ENCODE results near the gene CKM.
"Not testable (repeated sequence)": the region's sequence is repeated elsewhere in the genome, so short reads cannot be mapped to it uniquely, and the experiment has no call there.

The CKM gene

DNA sequence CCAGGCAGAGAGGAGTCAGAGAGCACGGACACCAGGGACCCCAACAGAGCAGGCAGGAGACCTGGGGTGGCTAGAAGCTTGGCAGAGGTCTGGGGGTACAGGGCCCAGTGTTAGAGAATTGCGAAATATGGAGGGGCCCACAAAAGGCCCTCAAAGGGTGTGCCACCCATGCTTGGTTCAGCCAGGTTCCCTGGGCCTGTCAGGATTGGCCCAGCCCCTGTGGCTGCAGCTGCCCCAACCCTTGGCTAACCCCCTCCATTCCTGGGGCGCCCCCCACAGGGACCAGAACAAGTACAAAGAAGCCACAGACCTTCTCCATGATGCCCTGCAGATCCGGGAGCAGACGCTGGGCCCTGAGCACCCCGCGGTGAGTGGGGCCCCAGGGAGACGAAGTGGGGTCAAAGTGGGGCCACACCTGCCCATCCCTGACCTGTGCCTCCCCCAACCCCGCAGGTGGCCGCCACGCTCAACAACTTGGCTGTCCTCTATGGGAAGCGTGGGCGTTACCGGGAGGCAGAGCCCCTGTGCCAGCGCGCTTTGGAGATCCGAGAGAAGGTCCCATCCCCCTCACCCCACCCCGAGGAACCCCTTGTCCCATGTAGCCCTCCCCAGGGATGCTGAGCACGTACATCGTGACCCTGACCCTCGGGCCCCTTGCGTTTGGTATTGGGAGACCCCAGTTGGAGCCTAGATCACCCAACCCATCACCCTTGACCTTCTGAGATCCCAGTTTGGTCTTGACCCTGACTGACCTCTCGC, 25.9 kb upstream of the CKM start:
- DNase-seq, result no peak

- no peak for DNase-seq
These were observed 25.1 kb upstream of the CKM start for GRCh38 chr19:45347570-45348366.

DNA sequence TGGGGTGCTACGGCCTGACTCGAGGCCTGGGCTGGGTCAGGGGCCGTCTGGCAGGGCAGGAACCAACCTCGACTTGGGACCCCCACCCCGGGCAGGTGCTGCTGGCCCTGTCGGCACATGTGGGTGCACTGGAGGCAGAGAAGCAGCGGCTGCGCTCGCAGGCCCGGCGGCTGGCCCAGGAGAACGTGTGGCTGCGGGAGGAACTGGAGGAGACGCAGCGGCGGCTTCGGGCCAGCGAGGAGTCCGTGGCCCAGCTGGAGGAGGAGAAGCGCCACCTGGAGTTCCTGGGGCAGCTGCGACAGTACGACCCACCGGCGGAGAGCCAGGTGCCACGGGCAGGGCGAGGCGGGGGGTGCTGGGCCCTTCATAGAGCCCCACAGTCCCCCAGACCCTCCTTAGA, 23.8 kb upstream of the CKM start:
- DNase-seq, result no peak

DNA sequence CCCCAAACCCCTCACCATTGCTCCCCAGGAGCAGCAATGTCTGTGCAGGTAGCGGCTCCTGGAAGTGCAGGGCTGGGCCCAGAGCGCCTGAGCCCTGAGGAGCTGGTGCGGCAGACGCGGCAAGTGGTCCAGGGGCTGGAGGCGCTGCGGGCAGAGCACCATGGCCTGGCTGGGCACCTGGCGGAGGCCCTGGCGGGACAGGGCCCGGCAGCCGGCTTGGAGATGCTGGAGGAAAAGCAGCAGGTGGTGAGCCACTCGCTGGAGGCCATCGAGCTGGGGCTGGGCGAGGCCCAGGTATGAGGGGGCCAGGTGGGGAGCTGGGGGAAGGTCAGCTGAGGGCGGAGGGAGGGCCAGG, 22.8 kb upstream of the CKM start:
- no peak for DNase-seq

DNA sequence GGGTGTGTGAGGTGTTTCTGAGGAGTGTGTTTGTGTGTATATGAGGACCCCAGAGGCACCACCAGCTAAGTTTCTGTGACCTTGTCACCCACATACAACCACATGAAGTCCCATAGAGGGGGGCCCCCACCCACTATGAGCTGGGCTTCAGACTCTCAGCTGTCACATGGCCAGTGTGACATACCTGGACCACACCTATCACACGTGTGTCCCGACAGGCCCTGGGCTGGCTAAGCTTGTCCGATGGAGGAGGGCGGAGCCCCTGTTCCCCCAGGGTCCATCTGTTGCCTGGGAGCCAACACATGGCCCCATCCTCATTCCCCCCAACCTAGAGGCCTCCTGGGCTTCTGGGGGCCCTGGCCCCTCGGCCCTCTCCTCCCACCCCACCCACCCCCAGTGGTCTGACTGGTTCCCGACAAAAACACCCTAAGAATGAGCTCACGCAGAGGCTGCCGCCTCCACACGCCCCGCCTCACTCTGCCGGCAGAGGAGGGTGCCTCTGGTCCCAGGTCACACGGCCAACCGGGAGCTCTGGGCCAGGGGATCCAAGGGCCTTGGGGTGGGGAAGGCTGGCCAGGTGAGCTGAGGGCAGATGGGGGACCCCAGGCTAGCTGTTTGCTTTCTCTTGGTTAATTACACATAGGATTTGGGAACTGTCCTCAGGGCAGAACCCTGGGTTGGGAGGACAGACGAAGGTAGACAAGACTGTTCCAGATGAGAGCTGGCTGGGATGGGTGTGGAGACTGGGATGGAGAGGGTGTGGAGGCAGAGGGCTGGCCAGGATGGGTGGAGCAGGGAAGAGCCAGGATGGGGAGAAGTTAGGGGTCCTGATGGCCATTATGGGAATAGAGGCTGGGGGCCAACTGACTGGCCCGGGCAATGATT, 22.2 kb upstream of the CKM start:
- DNase-seq, result no peak

GRCh38 chr19:45342911-45343310, 20.2 kb upstream of the CKM start:
- DNase-seq, result no peak

- DNase-seq, result no peak
These were observed 18.3 kb upstream of the CKM start for GRCh38 chr19:45340899-45341453.

GRCh38 chr19:45340232-45340898, 17.7 kb upstream of the CKM start, which contains the start of gene KLC3:
KLC3 (plus strand) TSS chr19:45340750; CDS start chr19:45345542, 4,792 bp downstream.
- peak in 2 of 5 donors; percentile 13 to 47 for DNase-seq

DNA sequence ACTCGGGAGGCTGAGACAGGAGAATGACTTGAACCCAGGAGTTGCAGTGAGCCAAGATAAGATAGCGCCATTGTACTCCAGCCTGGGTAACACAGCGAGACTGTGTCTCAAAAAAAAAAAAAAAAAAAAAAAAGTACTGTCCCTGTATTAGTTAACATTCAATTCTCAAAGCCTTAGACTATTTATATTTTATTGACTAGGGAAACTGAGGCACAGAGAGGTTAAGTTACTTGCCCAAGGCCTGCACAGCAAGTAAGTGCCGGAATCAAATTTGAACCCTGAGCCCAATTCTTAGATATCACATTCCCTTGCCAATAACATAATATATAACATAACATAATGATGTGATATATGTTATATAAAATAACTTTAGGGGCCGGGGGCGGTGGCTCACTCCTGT, 17.0 kb upstream of the CKM start:
- no peak for DNase-seq

DNA sequence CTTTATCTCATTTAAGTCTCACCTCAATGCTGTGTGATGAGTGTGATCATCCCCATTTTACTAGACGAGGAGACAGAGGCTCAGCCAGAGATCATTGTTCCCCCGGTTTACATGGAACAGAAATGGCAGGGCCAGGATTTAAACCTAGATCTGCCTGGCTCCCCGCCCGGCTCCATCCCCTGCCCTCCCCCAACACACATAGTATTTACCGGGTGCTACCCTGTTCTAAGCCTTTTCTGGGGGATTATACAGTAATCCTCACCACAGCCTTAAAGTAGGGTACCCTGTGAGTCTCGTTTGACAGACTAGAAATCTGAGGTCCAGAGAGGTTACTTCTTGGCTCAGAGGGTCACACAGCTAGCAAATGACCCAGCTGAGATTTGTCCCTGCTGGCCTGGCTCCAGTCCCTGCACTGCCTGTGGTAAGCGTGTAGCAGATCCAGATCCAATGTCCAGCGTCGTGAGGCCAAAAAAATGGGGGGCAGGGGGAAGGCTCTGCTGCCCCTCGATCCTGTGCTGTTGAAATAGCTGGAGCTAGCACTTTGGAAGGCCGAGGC, 14.1 kb upstream of the CKM start:
- no peak for DNase-seq

- DNase-seq, result not testable (repeated sequence)
These were observed 12.2 kb upstream of the CKM start for GRCh38 chr19:45334881-45335280.

DNA sequence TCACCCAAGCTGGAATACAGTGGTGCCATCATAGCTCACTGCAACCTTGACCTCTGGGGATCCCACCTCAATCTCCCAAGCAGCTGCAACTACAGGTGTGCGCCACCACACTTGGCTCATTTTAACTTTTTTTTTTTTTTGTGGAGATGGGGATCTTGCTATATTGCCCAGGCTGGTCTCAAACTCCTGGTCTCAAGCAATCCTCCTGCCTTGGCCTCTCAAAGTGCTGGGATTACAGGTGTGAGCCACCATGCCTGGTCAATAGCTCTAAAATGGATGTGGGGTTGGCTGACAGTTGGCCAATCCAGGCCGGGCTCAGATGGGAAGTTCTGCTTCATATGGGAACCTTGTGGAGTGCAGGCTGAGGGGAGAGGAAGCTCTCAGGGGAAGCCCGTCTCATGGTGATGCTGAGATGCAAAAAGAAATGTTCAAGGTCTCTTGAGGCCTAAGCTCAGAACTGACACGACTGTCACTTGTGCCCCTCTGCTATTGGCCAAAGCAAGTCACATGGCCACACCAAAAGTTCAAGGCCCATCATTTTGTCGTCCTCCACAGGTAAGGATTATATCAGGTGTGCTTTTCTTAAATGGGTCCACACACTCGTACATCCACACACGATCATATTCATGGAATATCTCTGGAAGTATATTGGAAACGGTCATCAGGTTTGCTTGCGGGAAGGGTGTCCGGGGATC, 11.1 kb upstream of the CKM start:
- no peak for DNase-seq

- no peak for DNase-seq
These were observed 8.7 kb upstream of the CKM start for GRCh38 chr19:45331411-45331810.

DNA sequence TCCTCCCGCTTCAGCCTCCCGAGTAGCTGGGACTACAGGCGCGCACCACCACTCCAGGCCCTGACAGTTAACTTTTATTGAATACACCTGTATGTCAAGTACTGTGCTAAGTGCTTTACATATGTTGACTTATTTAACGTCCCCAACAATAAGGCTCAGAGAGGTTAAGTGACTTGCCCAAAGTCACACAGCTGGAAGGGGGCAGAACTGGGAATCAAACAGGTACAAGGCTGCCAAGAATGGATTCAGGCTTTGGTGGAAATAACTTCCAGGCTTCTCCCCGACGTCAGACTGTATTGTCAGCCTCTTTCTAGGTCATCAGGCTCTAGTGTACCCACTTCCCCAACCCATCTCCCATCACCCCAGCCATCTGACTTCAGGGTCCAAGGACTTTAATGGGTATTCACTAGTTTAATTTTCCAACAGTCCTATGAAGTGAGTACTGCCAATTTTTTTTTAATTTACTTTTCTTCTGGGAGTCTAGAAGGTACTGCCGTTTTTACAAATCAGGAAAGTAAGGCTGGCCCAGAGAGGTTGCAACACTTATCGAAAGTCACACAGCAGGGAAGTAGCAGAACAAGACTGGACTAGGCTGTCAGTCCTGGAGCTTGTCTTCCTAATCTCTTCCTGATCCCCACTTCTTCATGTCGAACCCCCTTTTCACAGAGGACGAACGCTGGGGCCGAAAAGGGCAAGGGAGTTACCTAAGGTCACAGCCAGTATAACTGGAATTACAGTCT, 4.9 kb upstream of the CKM start:
- DNase-seq, result no peak

DNA sequence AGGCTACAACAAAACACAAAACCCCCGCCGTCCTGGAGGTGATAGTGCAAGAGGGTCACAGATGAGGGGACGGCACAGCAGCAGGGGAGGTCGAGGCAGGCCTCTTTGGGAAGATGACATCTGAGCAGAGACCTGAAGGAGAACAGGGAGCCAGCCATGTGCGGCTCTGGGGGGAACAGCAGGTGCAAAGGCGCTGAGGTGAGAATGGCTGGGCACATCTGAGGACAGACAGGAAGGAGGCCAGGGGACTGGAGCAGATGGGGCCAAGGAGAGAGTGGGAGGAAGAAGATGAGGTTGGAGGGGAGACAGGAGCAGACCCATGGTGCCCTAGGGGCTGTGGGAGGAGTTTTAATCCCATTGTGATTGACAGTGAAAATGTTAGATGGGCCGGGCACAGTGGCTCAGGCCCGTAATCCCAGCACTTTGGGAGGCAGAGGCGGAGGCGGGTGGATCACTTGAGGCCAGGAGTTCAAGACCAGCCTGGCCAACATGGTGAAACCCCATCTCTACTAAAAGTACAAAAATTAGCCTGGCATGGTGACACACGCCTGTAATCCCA, 1.8 kb upstream of the CKM start:
- DNase-seq, result no peak

DNA sequence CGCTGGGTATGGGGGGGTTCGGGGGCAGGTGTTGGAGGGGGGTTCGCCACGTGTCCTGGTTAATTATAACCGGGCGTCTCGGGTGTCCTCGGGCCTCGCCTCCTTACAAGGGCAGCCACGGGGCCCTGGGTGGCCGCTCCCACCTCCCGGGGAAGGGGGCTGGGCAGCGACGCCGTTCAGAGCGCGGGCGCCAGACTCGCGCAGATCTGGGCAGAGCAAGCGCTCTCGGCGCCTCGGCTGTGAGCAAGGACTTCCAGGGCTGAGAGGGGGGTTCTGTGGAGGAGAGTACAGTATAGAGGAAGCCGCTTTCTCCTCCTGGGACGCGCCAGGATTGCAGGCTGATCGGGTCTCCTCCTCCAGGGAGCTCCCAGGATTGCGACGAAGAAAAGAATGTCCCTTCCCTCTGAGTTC, 1.0 kb upstream of the CKM start:
- DNase-seq, result no peak

DNA sequence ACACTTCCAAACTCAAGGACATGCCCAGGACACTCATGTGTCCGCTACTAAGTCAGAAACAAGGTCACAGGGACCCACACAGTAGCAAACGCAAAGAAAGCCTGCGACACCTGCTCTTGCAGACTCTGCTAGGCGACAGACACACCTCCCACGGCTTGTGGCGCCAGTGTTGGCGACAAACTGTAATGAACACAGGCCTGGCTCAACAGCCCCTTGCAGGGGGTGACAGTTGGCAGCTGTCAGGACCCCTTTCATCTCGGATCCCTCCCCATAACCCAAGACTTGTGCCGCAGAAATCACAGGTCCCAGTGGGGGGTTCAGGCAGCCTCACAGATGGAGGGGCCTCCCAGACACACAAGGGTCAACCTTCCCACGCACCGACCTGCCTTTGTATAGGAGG, 364 bp downstream of the CKM start:
- DNase-seq, result no peak

GRCh38 chr19:45321848-45322247, 827 bp downstream of the CKM start:
- no peak for DNase-seq

DNA sequence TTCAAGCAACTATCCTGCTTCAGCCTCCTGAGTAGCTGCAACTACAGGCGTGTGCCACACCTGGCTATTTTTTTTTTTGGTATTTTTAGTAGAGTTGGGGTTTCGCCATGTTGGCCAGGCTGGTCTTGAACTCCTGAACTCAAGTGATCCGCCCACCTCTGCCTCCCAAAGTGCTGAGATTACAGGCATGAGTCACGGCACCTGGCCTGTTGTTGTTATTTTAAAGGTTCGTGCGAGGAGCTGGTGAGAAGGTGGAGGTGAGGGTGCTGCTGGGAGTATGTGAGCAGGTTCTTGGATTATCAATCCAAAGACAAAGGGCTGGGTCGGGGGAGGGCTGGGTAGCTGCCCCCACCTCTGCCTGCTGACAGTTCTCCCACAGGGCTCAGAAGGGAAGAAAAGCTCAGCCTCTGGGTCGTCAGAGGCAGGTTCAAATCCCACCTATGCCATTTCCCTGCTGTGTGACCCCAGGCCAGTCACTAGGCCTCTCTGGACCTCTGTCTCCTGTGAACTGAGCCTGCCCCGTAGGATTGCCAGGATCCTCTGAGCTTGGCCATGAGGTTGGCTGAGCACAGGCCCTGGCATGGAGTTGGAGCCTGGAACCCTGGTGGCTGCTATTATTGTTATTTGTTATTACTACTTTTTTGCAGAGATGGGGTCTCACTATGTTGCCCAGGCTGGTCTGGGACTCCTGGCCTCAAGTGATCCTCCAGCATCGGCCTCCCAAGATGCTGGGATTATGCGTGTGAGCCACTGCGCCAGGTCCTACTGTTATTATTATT, 1.5 kb downstream of the CKM start:
- no peak for DNase-seq
